OCI-LY3 (cell line): ENCODE results near the gene SPTAN1.

ENCODE experiments used
- CTCF ChIP-seq: fragments of 200-600, 300-600 bp; sonication (generic); IDR thresholded peaks from 2 replicates; pipeline ENCODE4 v1.5.1; 2014; ENCODE audit warnings: antibody characterized with exemption, low read length, low read depth
- EZH2phosphoT487 ChIP-seq: fragments of 200-600 bp; shearing (Covaris generic); IDR thresholded peaks from 2 replicates; pipeline ENCODE4 v1.6.1; 2018; ENCODE audit warnings: antibody characterized with exemption, mixed run types, low read depth

GRCh38 chr9:128654481-128654880 is 102.1 kb downstream of the SPTAN1 start:
- TF ChIP-seq CTCF (no peak), EZH2phosphoT487 (no peak)
